Measurements from ENCODE around the gene OR2A14. TPM values are rescaled to one million over a fixed set of nuclear protein-coding genes. Genes with fewer than 3 reads are reported as not detected.
"Not testable (repeated sequence)": the region's sequence is repeated elsewhere in the genome, so short reads cannot be mapped to it uniquely, and the experiment has no call there.

The OR2A14 gene
- total RNA-seq, 1 experiment from 2014 or later, result not detected

DNA sequence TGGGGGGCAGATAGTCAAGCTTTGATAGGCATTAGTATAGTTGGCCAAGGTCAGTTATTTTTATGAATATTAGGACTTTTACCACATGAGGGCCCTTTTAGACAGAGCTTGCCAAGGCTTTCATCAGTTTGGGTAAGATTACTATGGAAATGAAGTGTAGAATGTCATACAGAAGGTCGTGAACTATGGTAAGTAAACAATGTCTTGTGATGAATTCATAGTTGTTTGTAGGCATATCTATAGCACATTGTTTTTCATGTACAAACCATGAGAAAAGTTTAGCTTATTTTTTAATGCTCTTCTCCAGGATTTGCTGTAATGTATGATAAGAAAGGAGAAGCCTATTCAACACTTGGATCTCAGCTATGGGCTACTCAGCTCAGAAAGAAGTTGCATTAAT is 9.3 kb upstream of the OR2A14 start:
- intact Hi-C loops (cut with micrococcal nuclease; ENCODE audit: unreplicated experiment), result no loop called here
- H4K20me1 ChIP-seq (ENCODE audit: insufficient read depth), result no peaks in the 10 kb centered on the region
- H3K27ac ChIP-seq, result no peak overlapping the region
- CTCF ChIA-PET, result no interaction called here
- DNase-seq, result no peak
- H3K9me2 ChIP-seq (ENCODE audit: insufficient read depth), result peaks cover 3% of the 10 kb centered on the region; the same call in 1 of the 2 replicates
- H3K9me3 ChIP-seq (ENCODE audit: insufficient read depth, low read depth), result no peaks in the 10 kb centered on the region
- H3K36me3 ChIP-seq (ENCODE audit: low read depth), result no peaks in the 10 kb centered on the region
- no peaks in the 10 kb centered on the region for H3K79me2 ChIP-seq (ENCODE audit: low read depth)
- no peak overlapping the region for H3K4me3 ChIP-seq
- H2AFZ ChIP-seq, result no peak overlapping the region
- no peak overlapping the region for H3K4me2 ChIP-seq
- POLR2A ChIA-PET (ENCODE audit: unreplicated experiment), result no interaction called here
- no peaks in the 10 kb centered on the region for H3K4me1 ChIP-seq (replicated peaks; ENCODE audit: insufficient read depth)
- no peaks in the 10 kb centered on the region for H3F3A ChIP-seq (ENCODE audit: insufficient read depth, low read depth)
- no TSS peak for BruUV-seq (replicated peaks)
- no peaks in the 10 kb centered on the region for H3K27me3 ChIP-seq (ENCODE audit: insufficient read depth, low read depth)
- TF ChIP-seq, protein P1, sequence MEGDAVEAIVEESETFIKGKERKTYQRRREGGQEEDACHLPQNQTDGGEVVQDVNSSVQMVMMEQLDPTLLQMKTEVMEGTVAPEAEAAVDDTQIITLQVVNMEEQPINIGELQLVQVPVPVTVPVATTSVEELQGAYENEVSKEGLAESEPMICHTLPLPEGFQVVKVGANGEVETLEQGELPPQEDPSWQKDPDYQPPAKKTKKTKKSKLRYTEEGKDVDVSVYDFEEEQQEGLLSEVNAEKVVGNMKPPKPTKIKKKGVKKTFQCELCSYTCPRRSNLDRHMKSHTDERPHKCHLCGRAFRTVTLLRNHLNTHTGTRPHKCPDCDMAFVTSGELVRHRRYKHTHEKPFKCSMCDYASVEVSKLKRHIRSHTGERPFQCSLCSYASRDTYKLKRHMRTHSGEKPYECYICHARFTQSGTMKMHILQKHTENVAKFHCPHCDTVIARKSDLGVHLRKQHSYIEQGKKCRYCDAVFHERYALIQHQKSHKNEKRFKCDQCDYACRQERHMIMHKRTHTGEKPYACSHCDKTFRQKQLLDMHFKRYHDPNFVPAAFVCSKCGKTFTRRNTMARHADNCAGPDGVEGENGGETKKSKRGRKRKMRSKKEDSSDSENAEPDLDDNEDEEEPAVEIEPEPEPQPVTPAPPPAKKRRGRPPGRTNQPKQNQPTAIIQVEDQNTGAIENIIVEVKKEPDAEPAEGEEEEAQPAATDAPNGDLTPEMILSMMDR (conservative IDR thresholded peaks at IDR 0.05), result no peak
- no peak for TF ChIP-seq EZH2 (IDR thresholded peaks at IDR 0.05; ENCODE audit: low read depth)

DNA sequence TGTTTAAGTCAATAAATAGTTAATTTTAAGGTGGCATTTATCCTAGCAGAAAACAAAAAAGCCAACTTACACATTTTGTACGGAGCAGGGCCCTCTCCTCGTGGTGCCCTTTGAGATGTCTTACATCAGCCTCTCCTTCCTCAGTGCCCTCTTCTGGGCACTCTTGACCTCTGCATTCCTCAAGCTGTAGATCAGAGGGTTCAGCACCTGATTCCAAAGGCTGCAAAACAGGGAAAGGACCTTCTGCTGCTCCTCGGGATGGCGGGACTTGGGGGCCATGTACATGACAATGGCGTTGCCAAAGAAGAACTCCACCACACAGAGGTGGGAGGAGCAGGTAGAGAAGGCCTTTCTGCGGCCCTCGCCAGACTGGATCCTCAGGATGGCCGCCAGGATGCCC is 4.6 kb upstream of the OR2A14 start:
- Histone ChIP-seq H4K20me1 (ENCODE audit: insufficient read depth) (no peaks in the 10 kb centered on the region), H3K4me3 (no peak overlapping the region), H3K4me1 (replicated peaks; ENCODE audit: insufficient read depth) (no peaks in the 10 kb centered on the region), H3K4me2 (no peak overlapping the region), H3K36me3 (ENCODE audit: low read depth) (no peaks in the 10 kb centered on the region), H2AFZ (peak overlapping the region; percentile 66; the same call in 1 of the 2 replicates), H3F3A (ENCODE audit: insufficient read depth, low read depth) (no peaks in the 10 kb centered on the region), H3K9me2 (ENCODE audit: insufficient read depth) (peaks cover 3% of the 10 kb centered on the region; the same call in 1 of the 2 replicates), H3K9me3 (ENCODE audit: insufficient read depth, low read depth) (no peaks in the 10 kb centered on the region), H3K79me2 (ENCODE audit: low read depth) (no peaks in the 10 kb centered on the region), H3K27ac (no peak overlapping the region), H3K27me3 (ENCODE audit: insufficient read depth, low read depth) (no peaks in the 10 kb centered on the region)
- BruUV-seq (replicated peaks), result no TSS peak
- TF ChIP-seq, protein P1 (conservative IDR thresholded peaks at IDR 0.05), result no peak
- TF ChIP-seq EZH2 (IDR thresholded peaks at IDR 0.05; ENCODE audit: low read depth), result no peak
- ChIA-PET CTCF (no interaction called here), POLR2A (ENCODE audit: unreplicated experiment) (no interaction called here)
- DNase-seq, result no peak
- intact Hi-C loops (cut with micrococcal nuclease; ENCODE audit: unreplicated experiment), result no loop called here

DNA sequence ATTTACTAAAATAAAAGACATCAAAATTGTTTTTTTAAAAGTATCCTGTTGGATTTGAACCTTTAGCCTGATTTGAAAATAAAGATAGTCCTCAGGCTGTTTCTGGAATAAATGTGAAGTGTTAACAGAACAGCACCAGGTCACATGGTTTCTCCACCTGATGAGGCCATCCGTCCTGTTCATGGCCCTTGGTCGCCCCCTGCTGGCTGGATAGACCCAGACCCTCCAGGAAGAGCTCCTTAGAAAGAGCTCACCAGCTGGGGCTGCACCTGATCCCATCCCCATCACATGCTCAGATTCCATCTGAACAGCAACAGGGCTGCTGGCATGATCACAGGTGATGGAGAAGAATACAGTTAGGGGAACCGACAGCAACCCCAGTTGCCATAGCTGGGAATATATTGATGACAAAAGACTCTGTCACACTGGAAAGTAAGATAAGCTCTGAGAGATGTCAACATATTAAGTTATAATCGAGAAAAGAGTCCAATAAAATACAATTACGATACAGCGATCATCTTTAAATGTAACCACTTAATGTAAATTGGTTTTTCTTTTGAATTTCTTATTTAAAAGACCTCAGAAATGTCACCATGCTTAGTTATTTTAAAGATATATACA is 4.8 kb downstream of the OR2A14 start:
- Histone ChIP-seq H3K27me3 (ENCODE audit: insufficient read depth, low read depth) (no peaks in the 10 kb centered on the region), H4K20me1 (ENCODE audit: insufficient read depth) (no peaks in the 10 kb centered on the region), H3K4me1 (replicated peaks; ENCODE audit: insufficient read depth) (no peaks in the 10 kb centered on the region), H3K27ac (no peak overlapping the region), H3F3A (ENCODE audit: insufficient read depth, low read depth) (no peaks in the 10 kb centered on the region), H3K4me2 (no peak overlapping the region), H3K9me2 (ENCODE audit: insufficient read depth) (no peaks in the 10 kb centered on the region), H3K4me3 (no peak overlapping the region), H3K79me2 (ENCODE audit: low read depth) (no peaks in the 10 kb centered on the region), H3K36me3 (ENCODE audit: low read depth) (no peaks in the 10 kb centered on the region), H2AFZ (no peak overlapping the region), H3K9me3 (ENCODE audit: insufficient read depth, low read depth) (no peaks in the 10 kb centered on the region)
- BruUV-seq (replicated peaks), result no TSS peak
- DNase-seq, result peak; percentile 53 to 85
- intact Hi-C loops (cut with micrococcal nuclease; ENCODE audit: unreplicated experiment), result loop anchor here (10.0 kb wide), 1 partner anchor 883 kb away; no protein-coding TSS in a partner anchor
- ChIA-PET CTCF (interaction anchor here (0.5 to 1.4 kb wide), 8 partner anchors 12 to 1628 kb away, joined by 3 to 5 read pairs (median 4); no protein-coding TSS in a partner anchor), POLR2A (ENCODE audit: unreplicated experiment) (no interaction called here)
- TF ChIP-seq EZH2 (IDR thresholded peaks at IDR 0.05; ENCODE audit: low read depth), result no peak
- TF ChIP-seq, protein P1 (conservative IDR thresholded peaks at IDR 0.05), result peak; percentile 97

DNA sequence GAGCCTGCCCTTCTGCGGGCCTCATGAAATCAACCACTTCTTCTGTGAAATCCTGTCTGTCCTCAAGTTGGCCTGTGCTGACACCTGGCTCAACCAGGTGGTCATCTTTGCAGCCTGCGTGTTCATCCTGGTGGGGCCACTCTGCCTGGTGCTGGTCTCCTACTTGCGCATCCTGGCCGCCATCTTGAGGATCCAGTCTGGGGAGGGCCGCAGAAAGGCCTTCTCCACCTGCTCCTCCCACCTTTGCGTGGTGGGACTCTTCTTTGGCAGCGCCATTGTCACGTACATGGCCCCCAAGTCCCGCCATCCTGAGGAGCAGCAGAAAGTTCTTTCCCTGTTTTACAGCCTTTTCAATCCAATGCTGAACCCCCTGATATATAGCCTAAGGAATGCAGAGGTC is 6.6 kb downstream of the OR2A14 start:
- intact Hi-C loops (cut with micrococcal nuclease; ENCODE audit: unreplicated experiment), result loop anchor here (10.0 kb wide), 1 partner anchor 885 kb away; no protein-coding TSS in a partner anchor
- H2AFZ ChIP-seq; H3K27me3 ChIP-seq (ENCODE audit: insufficient read depth, low read depth); BruUV-seq (replicated peaks); POLR2A ChIA-PET (ENCODE audit: unreplicated experiment); H3K79me2 ChIP-seq (ENCODE audit: low read depth); H3K4me1 ChIP-seq (replicated peaks; ENCODE audit: insufficient read depth); H3K9me3 ChIP-seq (ENCODE audit: insufficient read depth, low read depth); H3K4me2 ChIP-seq; H3K4me3 ChIP-seq; H3K36me3 ChIP-seq (ENCODE audit: low read depth); CTCF ChIA-PET; H3K27ac ChIP-seq; H3F3A ChIP-seq (ENCODE audit: insufficient read depth, low read depth); DNase-seq; H4K20me1 ChIP-seq (ENCODE audit: insufficient read depth); H3K9me2 ChIP-seq (ENCODE audit: insufficient read depth): not testable (repeated sequence)

All from PC-9 (cell line).